Stomach (tissue), 9 donors: ENCODE results near the gene PLA2G5. TPM values are rescaled to one million over a fixed set of nuclear protein-coding genes. Genes with fewer than 3 reads are reported as not detected.

Experiments
- DNase-seq, 2 donors: peaks; one replicate each; pipeline versions ENCODE4 v3.0.0 to v3.0.0-alpha.2; 2013 to 2019
- H3K27ac ChIP-seq, 5 donors: fragments of 200-600 bp in 4 of 5; sonication (generic) in 4 of 5; one replicate each; pipeline ENCODE4 v1.5.1; 2013 to 2019; ENCODE audit warnings: mild to moderate bottlenecking in 1 of 5, moderate library complexity in 1 of 5
- H3K27me3 ChIP-seq, 3 donors: fragments of 200-600 bp; sonication (generic); one replicate each; pipeline ENCODE4 v1.5.1; 2017 to 2019; ENCODE audit warnings: mixed run types in 1 of 3
- H3K36me3 ChIP-seq, 4 donors: fragments of 200-600 bp; sonication (generic); 1 replicate in 3 of 4; 2 replicates in 1 of 4; pipeline ENCODE4 v1.5.1; 2016 to 2019
- H3K4me1 ChIP-seq, 4 donors: fragments of 200-600 bp; sonication (generic); one replicate each; pipeline ENCODE4 v1.5.1; 2016 to 2019
- H3K4me3 ChIP-seq, 4 donors: fragments of 200-600 bp; sonication (generic) in 3 of 4; one replicate each; pipeline ENCODE4 v1.5.1; 2016 to 2019; ENCODE audit warnings: mild to moderate bottlenecking in 1 of 4
- H3K9me3 ChIP-seq, 4 donors: fragments of 200-600 bp; sonication (generic); one replicate each; pipeline ENCODE4 v1.5.1; 2016 to 2019
- EP300 ChIP-seq: sonication (generic); formaldehyde crosslinking; IDR thresholded peaks from one replicate; pipeline ENCODE4 v1.6.1; 2017; ENCODE audit warnings: antibody characterized with exemption
- POLR2A ChIP-seq, 4 donors: fragments of 450-650 bp; IDR thresholded peaks; one replicate each; pipeline ENCODE4 v1.6.1; 2016; ENCODE audit warnings: antibody characterized with exemption in 4 of 4, control low read depth in 2 of 4, mild to moderate bottlenecking in 1 of 4, moderate library complexity in 1 of 4
- POLR2AphosphoS5 ChIP-seq, 3 donors: sonication (generic); formaldehyde crosslinking; IDR thresholded peaks; one replicate each; pipeline ENCODE4 v1.6.1; 2016; ENCODE audit warnings: antibody characterized with exemption in 3 of 3
- WGBS, 5 donors: extraction: QIAGEN DNeasy Blood & Tissue Kit in 3 of 5; methylation state at CpG; one replicate each; pipeline versions ENCODE4 v1.1.5 to v1.1.7; 2013 to 2018; 5-methylcytosine and 5-hydroxymethylcytosine counted together
- intact Hi-C: fragments of 100-400 bp; cut with DNase I; formaldehyde crosslinking; loops from one replicate; pipeline ENCODE4 v1.15.1; 2023; ENCODE audit warnings: low total_unique reads
- polyA plus RNA-seq, 3 donors: library from polyadenylated mRNA; stranded (reverse); fragments of 200-250 nt; gene quantifications; one replicate each; pipeline ENCODE4 v1.2.3, GENCODE V29; 2013
- total RNA-seq, 5 donors: library from RNA; depleted of rRNA; stranded (reverse); fragments of >200 nt; gene quantifications; one replicate each; pipeline versions ENCODE4 v1.1.0 to v1.2.3, GENCODE V29; 2014 to 2016
- TF ChIP-seq, protein P1 (sequence below), 7 experiments: fragments of 450-650 bp in 4 of 7; fragments of 200-600 bp in 3 of 7; sonication (generic) in 3 of 7; IDR thresholded peaks; one replicate each; pipeline ENCODE4 v1.5.1; 2016 to 2019; ENCODE audit warnings: antibody characterized with exemption in 7 of 7, control low read depth in 2 of 7, mild to moderate bottlenecking in 1 of 7
- donor health status: healthy with polysubstance abuse.
- donor health status: Bipolar disorder and iron deficiency.
- donor health status: healthy.

The PLA2G5 gene
- total and polyA plus RNA-seq, 8 donors: 0.92 to 9.4 (median 4.7) TPM; not detected in 2

DNA sequence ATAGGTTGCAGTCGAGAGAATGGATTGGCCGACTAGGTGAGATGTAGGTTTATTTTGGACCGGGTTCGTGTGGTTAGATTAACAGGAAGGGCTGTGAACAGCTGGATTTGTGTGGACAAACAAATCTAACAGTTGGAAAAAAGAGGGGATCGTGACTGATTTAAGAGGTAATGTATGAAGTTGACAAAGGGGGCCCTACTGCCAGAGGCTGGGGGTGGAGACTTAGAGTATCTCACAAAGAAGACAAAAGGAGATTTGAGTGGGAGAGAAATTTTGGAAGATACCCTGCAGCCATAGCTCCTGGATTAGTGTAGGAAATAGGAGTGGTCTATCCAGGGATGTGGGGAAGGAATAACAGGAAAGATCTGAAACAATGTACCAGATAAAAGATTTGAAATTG is 38.8 kb upstream of the PLA2G5 start:
- Histone ChIP-seq H3K4me1 (no peaks in the 10 kb centered on the region), H3K9me3 (peaks cover 0 to 12% (median 11%) of the 10 kb centered on the region in 4 donors), H3K27ac (no peak overlapping the region), H3K4me3 (no peak overlapping the region), H3K36me3 (no peaks in the 10 kb centered on the region), H3K27me3 (peaks cover 0 to 18% (median 0%) of the 10 kb centered on the region in 3 donors)
- intact Hi-C loops: no loop called here
- WGBS, 5 donors: 38 to 64% (median 54%) methylated on average over 5 of the region's 5 CpGs
- no peak for DNase-seq
- TF ChIP-seq POLR2A (IDR thresholded peaks at IDR 0.05): no peak
- TF ChIP-seq, protein P1, sequence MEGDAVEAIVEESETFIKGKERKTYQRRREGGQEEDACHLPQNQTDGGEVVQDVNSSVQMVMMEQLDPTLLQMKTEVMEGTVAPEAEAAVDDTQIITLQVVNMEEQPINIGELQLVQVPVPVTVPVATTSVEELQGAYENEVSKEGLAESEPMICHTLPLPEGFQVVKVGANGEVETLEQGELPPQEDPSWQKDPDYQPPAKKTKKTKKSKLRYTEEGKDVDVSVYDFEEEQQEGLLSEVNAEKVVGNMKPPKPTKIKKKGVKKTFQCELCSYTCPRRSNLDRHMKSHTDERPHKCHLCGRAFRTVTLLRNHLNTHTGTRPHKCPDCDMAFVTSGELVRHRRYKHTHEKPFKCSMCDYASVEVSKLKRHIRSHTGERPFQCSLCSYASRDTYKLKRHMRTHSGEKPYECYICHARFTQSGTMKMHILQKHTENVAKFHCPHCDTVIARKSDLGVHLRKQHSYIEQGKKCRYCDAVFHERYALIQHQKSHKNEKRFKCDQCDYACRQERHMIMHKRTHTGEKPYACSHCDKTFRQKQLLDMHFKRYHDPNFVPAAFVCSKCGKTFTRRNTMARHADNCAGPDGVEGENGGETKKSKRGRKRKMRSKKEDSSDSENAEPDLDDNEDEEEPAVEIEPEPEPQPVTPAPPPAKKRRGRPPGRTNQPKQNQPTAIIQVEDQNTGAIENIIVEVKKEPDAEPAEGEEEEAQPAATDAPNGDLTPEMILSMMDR (IDR thresholded peaks at IDR 0.05): no peak
- no peak for TF ChIP-seq EP300
- no peak for TF ChIP-seq POLR2AphosphoS5 (IDR thresholded peaks at IDR 0.05)

DNA sequence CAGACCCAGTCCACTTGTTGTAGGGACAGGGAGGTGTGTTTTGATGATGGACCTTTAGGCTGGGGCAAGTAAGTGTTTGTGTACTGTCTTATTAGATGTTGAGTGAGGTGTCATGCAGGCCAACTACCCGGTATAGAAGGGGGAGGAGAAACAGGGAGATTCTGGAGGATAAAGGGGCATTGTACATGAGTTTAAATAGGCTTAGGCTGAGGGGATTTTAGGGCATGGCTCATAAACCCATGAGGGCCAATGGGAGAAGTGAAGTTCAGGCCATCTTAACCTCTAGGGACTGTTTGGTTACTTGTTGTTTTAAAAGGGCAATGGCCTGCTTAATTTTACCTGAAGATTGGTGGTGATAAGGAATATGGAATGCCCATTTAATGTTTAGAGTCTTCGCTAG is 38.2 kb upstream of the PLA2G5 start:
- no peak for DNase-seq
- no peak overlapping the region for H3K27ac ChIP-seq
- H3K27me3 ChIP-seq: peaks cover 0 to 18% (median 0%) of the 10 kb centered on the region in 3 donors
- intact Hi-C loops: no loop called here
- TF ChIP-seq POLR2A (IDR thresholded peaks at IDR 0.05): no peak
- no peak for TF ChIP-seq POLR2AphosphoS5 (IDR thresholded peaks at IDR 0.05)
- TF ChIP-seq, protein P1 (IDR thresholded peaks at IDR 0.05): no peak
- no peak overlapping the region for H3K4me3 ChIP-seq
- WGBS, 5 donors: 71 to 91% (median 74%) methylated on average over 2 of the region's 2 CpGs
- peaks cover 0 to 19% (median 14%) of the 10 kb centered on the region in 4 donors for H3K9me3 ChIP-seq
- H3K36me3 ChIP-seq: no peaks in the 10 kb centered on the region
- H3K4me1 ChIP-seq: no peaks in the 10 kb centered on the region

DNA sequence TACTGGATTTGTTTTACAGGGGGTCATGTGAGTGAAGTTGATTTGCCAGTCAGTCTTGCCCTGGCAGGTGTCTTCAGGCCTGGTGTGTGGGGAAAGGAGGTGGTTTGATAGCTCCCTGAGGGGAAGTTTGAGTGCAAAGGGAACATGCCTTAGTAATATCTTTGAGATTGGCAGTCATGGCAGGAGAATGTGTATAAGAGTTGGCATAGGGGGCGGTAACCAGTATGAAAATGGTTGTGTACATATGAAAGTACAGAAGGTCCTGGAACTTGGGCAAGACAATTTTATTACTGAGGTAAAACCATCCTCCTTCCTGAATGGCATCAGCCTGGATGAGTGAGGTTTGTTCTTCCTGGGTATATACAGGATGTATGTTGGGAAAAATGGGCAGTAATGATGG is 37.6 kb upstream of the PLA2G5 start:
- Histone ChIP-seq H3K9me3 (peaks cover 0 to 25% (median 17%) of the 10 kb centered on the region in 4 donors), H3K36me3 (no peaks in the 10 kb centered on the region), H3K4me3 (no peak overlapping the region), H3K4me1 (no peaks in the 10 kb centered on the region), H3K27me3 (peaks cover 0 to 18% (median 0%) of the 10 kb centered on the region in 3 donors), H3K27ac (no peak overlapping the region)
- intact Hi-C loops: no loop called here
- WGBS, 5 donors: 63 to 97% (median 90%) methylated on average over 1 of the region's 1 CpG
- no peak for DNase-seq
- TF ChIP-seq POLR2A (IDR thresholded peaks at IDR 0.05) (no peak), EP300 (no peak), POLR2AphosphoS5 (IDR thresholded peaks at IDR 0.05) (no peak)
- TF ChIP-seq, protein P1 (IDR thresholded peaks at IDR 0.05): no peak

DNA sequence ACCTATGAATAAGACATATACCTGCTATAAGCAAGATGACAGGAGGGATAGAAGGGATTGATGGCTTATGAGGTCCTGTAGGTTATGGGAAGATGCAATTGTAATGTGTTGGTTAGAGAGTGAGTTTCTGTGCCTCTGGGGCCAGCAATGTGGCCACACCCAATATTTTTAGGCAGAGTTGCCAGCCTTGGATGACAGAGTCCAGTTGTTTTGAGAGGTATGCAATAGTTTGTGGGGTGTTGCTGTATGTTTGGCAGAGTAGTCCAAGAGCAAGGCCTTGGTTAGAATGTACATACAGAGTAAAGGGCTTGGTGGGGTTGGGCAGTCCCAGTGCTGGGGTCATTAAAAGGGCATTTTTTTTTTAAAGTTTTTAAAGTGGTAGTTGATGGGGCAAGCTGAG is 36.6 kb upstream of the PLA2G5 start:
- Histone ChIP-seq H3K27ac (no peak overlapping the region), H3K4me1 (no peaks in the 10 kb centered on the region), H3K36me3 (no peaks in the 10 kb centered on the region), H3K4me3 (no peak overlapping the region), H3K27me3 (peaks cover 0 to 19% (median 0%) of the 10 kb centered on the region in 3 donors), H3K9me3 (peaks cover 0 to 29% (median 17%) of the 10 kb centered on the region in 4 donors)
- no peak for DNase-seq
- TF ChIP-seq EP300: no peak
- TF ChIP-seq, protein P1 (IDR thresholded peaks at IDR 0.05): no peak
- TF ChIP-seq POLR2A (IDR thresholded peaks at IDR 0.05): no peak
- no peak for TF ChIP-seq POLR2AphosphoS5 (IDR thresholded peaks at IDR 0.05)
- intact Hi-C loops: no loop called here
